SU-DHL-6 (cell line): ENCODE data around the gene NKAIN4.

Experiments
- CTCF ChIP-seq: fragments of 200-600 bp; sonication (generic); IDR thresholded peaks from one replicate; pipeline ENCODE4 v1.5.1; 2017; ENCODE audit warnings: antibody characterized with exemption, mild to moderate bottlenecking, low read length, moderate library complexity; ENCODE audit not compliant: insufficient read depth, poor library complexity, severe bottlenecking
- EZH2phosphoT487 ChIP-seq: fragments of 200-600 bp; sonication (generic), shearing (Covaris generic); conservative IDR thresholded peaks from 2 replicates; pipeline ENCODE4 v1.6.1; 2018; ENCODE audit warnings: mild to moderate bottlenecking, antibody characterized with exemption, low read length, moderate library complexity, mixed read lengths

DNA sequence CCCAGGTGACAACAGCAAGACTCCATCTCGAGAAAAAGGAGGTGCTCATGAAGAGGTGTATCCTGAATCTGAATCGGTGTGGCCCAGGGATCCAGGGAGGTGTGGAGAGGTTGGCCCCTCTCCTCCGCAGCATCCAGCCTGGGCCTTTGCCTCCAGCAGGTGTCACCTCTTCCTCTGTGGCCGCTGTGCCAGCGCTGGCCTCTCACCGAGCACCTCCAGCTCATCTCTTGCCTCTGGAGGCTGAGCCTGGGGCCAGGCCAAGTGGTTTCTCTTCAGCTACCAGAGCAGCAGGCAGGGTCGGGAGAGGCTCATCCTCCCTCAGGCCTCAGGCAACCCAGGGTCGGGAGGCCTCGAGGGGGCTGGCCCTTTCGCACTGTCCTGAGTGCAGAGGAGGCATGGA lies 37.5 kb upstream of the NKAIN4 start:
- TF ChIP-seq CTCF (no peak), EZH2phosphoT487 (no peak)
